Thyroid gland (tissue), 4 donors: ENCODE measurements around the gene TMX4.

Source experiments
- CTCF ChIP-seq, 6 experiments: fragments of 200-600 bp in 3 of 6; fragments of 450-650 bp in 3 of 6; sonication (generic) in 3 of 6; IDR thresholded peaks; one replicate each; pipeline ENCODE4 v1.5.1; 2016 to 2019; ENCODE audit warnings: antibody characterized with exemption in 6 of 6, mild to moderate bottlenecking in 2 of 6, inconsistent platforms in 1 of 6, moderate library complexity in 1 of 6
- POLR2A ChIP-seq, 2 donors: fragments of 450-650 bp; IDR thresholded peaks; one replicate each; pipeline ENCODE4 v1.6.1; 2017; ENCODE audit warnings: antibody characterized with exemption in 2 of 2, mild to moderate bottlenecking in 2 of 2, moderate library complexity in 1 of 2

GRCh38 chr20:7994809-7995208 is 24.8 kb downstream of the TMX4 start:
- TF ChIP-seq CTCF (IDR thresholded peaks at IDR 0.05) = no peak
- TF ChIP-seq POLR2A (IDR thresholded peaks at IDR 0.05) = no peak
